ENCODE measurements around the gene FRK.
"Not testable (repeated sequence)": the region's sequence is repeated elsewhere in the genome, so short reads cannot be mapped to it uniquely, and the experiment has no call there.

FRK gene

GRCh38 chr6:116100419-116101301, 40.0 kb upstream of the FRK start, which contains the start of gene NT5DC1:
Gene NT5DC1 (plus strand): TSS chr6:116100853. CDS start chr6:116100931, 78 bp downstream.
- H2BK5ac ChIP-seq (ENCODE audit: low read depth, low read length, poor library complexity) = peak within 1 kb of the TSS; percentile 78

GRCh38 chr6:116099036-116099435, 38.3 kb upstream of the FRK start:
- Histone ChIP-seq H4K12ac (ENCODE audit: low read depth, low read length) (no peak overlapping the region), H3K79me2 (ENCODE audit: control insufficient read depth, insufficient read depth, low read length, poor library complexity) (peaks cover 6% of the 10 kb centered on the region), H3K4me1 (ENCODE audit: control insufficient read depth in 1 of 2, insufficient read depth in 2 of 2, low read length in 2 of 2) (peaks cover 0 to 4% of the 10 kb centered on the region in 2 experiments), H2AFZ (ENCODE audit: insufficient read depth, low read length, poor library complexity) (no peak overlapping the region), H3K27me3 (ENCODE audit: insufficient read depth, low read length) (no peaks in the 10 kb centered on the region), H3K14ac (ENCODE audit: low read length) (no peak overlapping the region), H4K91ac (ENCODE audit: low read depth, low read length) (no peak overlapping the region), H3K36me3 (ENCODE audit: control insufficient read depth in 1 of 2, insufficient read depth in 2 of 2, low read length in 2 of 2) (no peaks in the 10 kb centered on the region), H2BK12ac (ENCODE audit: low read length) (no peak overlapping the region), H3K23ac (ENCODE audit: low read length) (no peak overlapping the region), H3K79me1 (ENCODE audit: low read length) (peaks cover 6% of the 10 kb centered on the region), H3K4me3 (ENCODE audit: low read depth, low read length) (no peak overlapping the region), H3K4me2 (ENCODE audit: low read length) (no peak overlapping the region), H3K27ac (ENCODE audit: low read depth, low read length) (no peak overlapping the region), H2BK5ac (ENCODE audit: low read depth, low read length, poor library complexity) (no peak overlapping the region), H3K9me3 (ENCODE audit: insufficient read depth, low read depth, low read length) (no peaks in the 10 kb centered on the region), H3K18ac (ENCODE audit: low read length) (no peak overlapping the region), H3K9ac (ENCODE audit: low read length) (no peak overlapping the region), H4K8ac (ENCODE audit: low read depth, low read length) (no peak overlapping the region), H2AK5ac (ENCODE audit: low read length) (no peak overlapping the region), H2BK120ac (ENCODE audit: insufficient read depth, low read length, poor library complexity) (no peak overlapping the region), H3K4ac (ENCODE audit: low read depth, low read length) (no peak overlapping the region)
- DNase-seq = no peak
- WGBS (ENCODE audit: extremely low coverage, insufficient coverage, insufficient read length) = no CpG with 5 or more reads among the region's 1 CpG

More at GRCh38 chr6:116100419-116101301, 40.0 kb upstream of the FRK start, which contains the start of gene NT5DC1:
- Histone ChIP-seq H3K9ac (ENCODE audit: low read length) (peak within 1 kb of the TSS; percentile 76), H3K27me3 (ENCODE audit: insufficient read depth, low read length) (no peaks in the 10 kb centered on the region), H3K79me2 (ENCODE audit: control insufficient read depth, insufficient read depth, low read length, poor library complexity) (peaks cover 6% of the 10 kb centered on the region), H3K36me3 (ENCODE audit: control insufficient read depth in 1 of 2, insufficient read depth in 2 of 2, low read length in 2 of 2) (no peaks in the 10 kb centered on the region), H3K9me3 (ENCODE audit: insufficient read depth, low read depth, low read length) (no peaks in the 10 kb centered on the region), H3K27ac (ENCODE audit: low read depth, low read length) (peak within 1 kb of the TSS; percentile 86), H4K91ac (ENCODE audit: low read depth, low read length) (peak within 1 kb of the TSS; percentile 80), H2AFZ (ENCODE audit: insufficient read depth, low read length, poor library complexity) (peak within 1 kb of the TSS; percentile 98), H3K4me2 (ENCODE audit: low read length) (peak within 1 kb of the TSS; percentile 76), H3K4me3 (ENCODE audit: low read depth, low read length) (peak within 1 kb of the TSS; percentile 94), H3K4ac (ENCODE audit: low read depth, low read length) (peak within 1 kb of the TSS; percentile 55), H4K12ac (ENCODE audit: low read depth, low read length) (peak within 1 kb of the TSS; percentile 60), H3K14ac (ENCODE audit: low read length) (peak within 1 kb of the TSS; percentile 83), H3K18ac (ENCODE audit: low read length) (peak within 1 kb of the TSS; percentile 90), H3K4me1 (ENCODE audit: control insufficient read depth in 1 of 2, insufficient read depth in 2 of 2, low read length in 2 of 2) (peaks cover 0 to 4% of the 10 kb centered on the region in 2 experiments), H2BK120ac (ENCODE audit: insufficient read depth, low read length, poor library complexity) (peak within 1 kb of the TSS; percentile 84), H2BK12ac (ENCODE audit: low read length) (no peak within 1 kb of the TSS), H2AK5ac (ENCODE audit: low read length) (no peak within 1 kb of the TSS), H4K8ac (ENCODE audit: low read depth, low read length) (peak within 1 kb of the TSS; percentile 96), H3K79me1 (ENCODE audit: low read length) (peaks cover 6% of the 10 kb centered on the region), H3K23ac (ENCODE audit: low read length) (no peak within 1 kb of the TSS)
- peak; percentile 87 to 90 for DNase-seq
- no CpG with 5 or more reads among the region's 87 CpGs for WGBS (ENCODE audit: extremely low coverage, insufficient coverage, insufficient read length)

- peaks cover 6% of the 10 kb centered on the region for H3K79me1 ChIP-seq (ENCODE audit: low read length)
- peaks cover 0 to 4% of the 10 kb centered on the region in 2 experiments for H3K4me1 ChIP-seq (ENCODE audit: control insufficient read depth in 1 of 2, insufficient read depth in 2 of 2, low read length in 2 of 2)
- no peak overlapping the region for H3K4me3 ChIP-seq (ENCODE audit: low read depth, low read length)
- no peaks in the 10 kb centered on the region for H3K36me3 ChIP-seq (ENCODE audit: control insufficient read depth in 1 of 2, insufficient read depth in 2 of 2, low read length in 2 of 2)
- WGBS (ENCODE audit: extremely low coverage, insufficient coverage, insufficient read length) = no CpG with 5 or more reads among the region's 2 CpGs
- no peak overlapping the region for H4K12ac ChIP-seq (ENCODE audit: low read depth, low read length)
- no peak overlapping the region for H3K4ac ChIP-seq (ENCODE audit: low read depth, low read length)
- H2BK12ac ChIP-seq (ENCODE audit: low read length) = no peak overlapping the region
- H3K9ac ChIP-seq (ENCODE audit: low read length) = no peak overlapping the region
- H2BK120ac ChIP-seq (ENCODE audit: insufficient read depth, low read length, poor library complexity) = no peak overlapping the region
- no peak overlapping the region for H3K14ac ChIP-seq (ENCODE audit: low read length)
- no peak overlapping the region for H2BK5ac ChIP-seq (ENCODE audit: low read depth, low read length, poor library complexity)
- no peak overlapping the region for H2AK5ac ChIP-seq (ENCODE audit: low read length)
- H2AFZ ChIP-seq (ENCODE audit: insufficient read depth, low read length, poor library complexity) = no peak overlapping the region
- peak in 1 of 2 donors; percentile 36 for DNase-seq
- no peak overlapping the region for H4K91ac ChIP-seq (ENCODE audit: low read depth, low read length)
- H3K27me3 ChIP-seq (ENCODE audit: insufficient read depth, low read length) = no peaks in the 10 kb centered on the region
- no peak overlapping the region for H3K23ac ChIP-seq (ENCODE audit: low read length)
- no peak overlapping the region for H3K4me2 ChIP-seq (ENCODE audit: low read length)
- peaks cover 6% of the 10 kb centered on the region for H3K79me2 ChIP-seq (ENCODE audit: control insufficient read depth, insufficient read depth, low read length, poor library complexity)
- no peak overlapping the region for H4K8ac ChIP-seq (ENCODE audit: low read depth, low read length)
- H3K18ac ChIP-seq (ENCODE audit: low read length) = no peak overlapping the region
- no peaks in the 10 kb centered on the region for H3K9me3 ChIP-seq (ENCODE audit: insufficient read depth, low read depth, low read length)
- H3K27ac ChIP-seq (ENCODE audit: low read depth, low read length) = no peak overlapping the region
Measured at GRCh38 chr6:116096979-116097816, 36.5 kb upstream of the FRK start.

GRCh38 chr6:116096048-116096759, 35.5 kb upstream of the FRK start:
- not testable (repeated sequence) for H3K36me3 ChIP-seq (ENCODE audit: control insufficient read depth in 1 of 2, insufficient read depth in 2 of 2, low read length in 2 of 2); H3K27ac ChIP-seq (ENCODE audit: low read depth, low read length); H2BK5ac ChIP-seq (ENCODE audit: low read depth, low read length, poor library complexity); H3K18ac ChIP-seq (ENCODE audit: low read length); H4K8ac ChIP-seq (ENCODE audit: low read depth, low read length); H2AFZ ChIP-seq (ENCODE audit: insufficient read depth, low read length, poor library complexity); H2BK12ac ChIP-seq (ENCODE audit: low read length); H2AK5ac ChIP-seq (ENCODE audit: low read length); H3K4me3 ChIP-seq (ENCODE audit: low read depth, low read length); H3K4me1 ChIP-seq (ENCODE audit: control insufficient read depth in 1 of 2, insufficient read depth in 2 of 2, low read length in 2 of 2); H3K79me1 ChIP-seq (ENCODE audit: low read length); H3K9me3 ChIP-seq (ENCODE audit: insufficient read depth, low read depth, low read length); DNase-seq; H3K27me3 ChIP-seq (ENCODE audit: insufficient read depth, low read length); H3K23ac ChIP-seq (ENCODE audit: low read length); H3K79me2 ChIP-seq (ENCODE audit: control insufficient read depth, insufficient read depth, low read length, poor library complexity); H4K91ac ChIP-seq (ENCODE audit: low read depth, low read length); H3K4ac ChIP-seq (ENCODE audit: low read depth, low read length); H3K4me2 ChIP-seq (ENCODE audit: low read length); H4K12ac ChIP-seq (ENCODE audit: low read depth, low read length); H3K14ac ChIP-seq (ENCODE audit: low read length); H2BK120ac ChIP-seq (ENCODE audit: insufficient read depth, low read length, poor library complexity); H3K9ac ChIP-seq (ENCODE audit: low read length)
- WGBS (ENCODE audit: extremely low coverage, insufficient coverage, insufficient read length) = no CpG with 5 or more reads among the region's 9 CpGs

Data from trophoblast cell (in vitro differentiated cells and primary cell).